ENCODE measurements around the gene GALNT10.

- TF ChIP-seq CTCF (IDR thresholded peaks at IDR 0.05) = no peak
- no peak for TF ChIP-seq ZFX (IDR thresholded peaks at IDR 0.05; ENCODE audit: borderline replicate concordance)
These were observed 31.2 kb upstream of the GALNT10 start for GRCh38 chr5:154159343-154159742.
